Sciatic nerve (tissue), 2 donors: ENCODE data around the gene CIC. TPM values are rescaled to one million over a fixed set of nuclear protein-coding genes. Genes with fewer than 3 reads are reported as not detected.
A peak's percentile ranks its signal among the peaks of the same experiment; 100 is the strongest.
"Not testable (repeated sequence)": the region's sequence is repeated elsewhere in the genome, so short reads cannot be mapped to it uniquely, and the experiment has no call there.

Source experiments
- ATAC-seq: fragments of 200-7000 bp; cut with Tn5 transposase; one replicate; pipeline ENCODE4 v1.9.1; 2020; ENCODE audit warnings: mild to moderate bottlenecking, moderate library complexity
- DNase-seq: peaks from one replicate; pipeline ENCODE4 v3.0.0-alpha.2; 2020; ENCODE audit warnings: low spot score
- intact Hi-C: fragments of 100-400 bp; cut with DNase I; formaldehyde crosslinking; loops from one replicate; pipeline ENCODE4 v1.14.2; 2022
- total RNA-seq: library from RNA; stranded (reverse); fragmentation: NEBNext Ultra II Directional; extraction: Animal tissue kit (Norgen Biotek cat#: 25700); gene quantifications from one replicate; pipeline ENCODE4 v1.2.1, GENCODE V29; 2021
- donor health status: DM: no; HTN: no; CAD: no.
- donor health status: DM: no; HTN: no; CAD: no.

Gene CIC
- total RNA-seq, 1 donor from 2014 or later, result 92.1 TPM

DNA sequence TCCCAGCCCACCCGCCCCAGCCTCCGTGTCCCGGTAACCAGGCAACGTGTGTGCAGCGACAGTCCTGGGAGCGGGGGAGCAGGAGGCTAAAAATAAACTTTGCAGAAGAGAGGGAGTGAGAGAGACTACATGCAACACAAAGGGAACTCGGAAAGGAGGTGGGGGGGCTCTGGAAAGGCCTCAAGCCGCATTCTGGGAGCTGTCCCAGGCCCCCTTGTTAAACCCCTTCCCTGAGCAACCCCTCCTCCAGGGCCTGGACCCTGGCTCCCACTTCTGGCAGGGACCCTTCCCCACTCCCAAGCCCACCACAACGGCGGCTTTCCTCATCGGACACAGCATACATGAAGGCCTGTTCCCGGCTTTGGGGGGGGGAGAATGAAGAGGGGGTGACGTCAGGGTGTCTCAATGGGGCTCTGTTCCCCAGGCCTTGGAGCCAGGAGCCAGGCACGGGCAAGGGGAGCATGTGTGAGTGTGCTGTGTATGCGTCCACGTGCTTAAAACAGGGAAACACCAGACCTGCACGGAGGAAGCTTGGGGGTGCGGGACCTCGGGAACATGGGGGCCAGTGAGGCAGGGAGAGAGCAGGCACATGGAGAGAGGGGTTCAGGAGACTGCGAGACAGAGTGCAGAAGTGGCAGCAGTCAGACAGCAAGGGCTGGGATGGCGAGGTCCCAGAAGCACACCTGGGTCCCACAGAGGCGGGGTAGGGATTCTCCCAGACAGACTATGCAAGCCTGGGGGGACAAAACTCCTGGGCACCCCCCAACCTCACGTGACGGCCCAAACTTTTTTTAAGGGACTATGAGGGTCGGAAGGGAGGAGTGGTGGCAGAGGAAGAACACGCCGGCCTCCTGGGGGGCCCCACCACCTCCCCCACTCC, 16.4 kb upstream of the CIC start:
- ATAC-seq (peak; percentile 27), DNase-seq (peak; percentile 81)
- intact Hi-C loops, result no loop called here

DNA sequence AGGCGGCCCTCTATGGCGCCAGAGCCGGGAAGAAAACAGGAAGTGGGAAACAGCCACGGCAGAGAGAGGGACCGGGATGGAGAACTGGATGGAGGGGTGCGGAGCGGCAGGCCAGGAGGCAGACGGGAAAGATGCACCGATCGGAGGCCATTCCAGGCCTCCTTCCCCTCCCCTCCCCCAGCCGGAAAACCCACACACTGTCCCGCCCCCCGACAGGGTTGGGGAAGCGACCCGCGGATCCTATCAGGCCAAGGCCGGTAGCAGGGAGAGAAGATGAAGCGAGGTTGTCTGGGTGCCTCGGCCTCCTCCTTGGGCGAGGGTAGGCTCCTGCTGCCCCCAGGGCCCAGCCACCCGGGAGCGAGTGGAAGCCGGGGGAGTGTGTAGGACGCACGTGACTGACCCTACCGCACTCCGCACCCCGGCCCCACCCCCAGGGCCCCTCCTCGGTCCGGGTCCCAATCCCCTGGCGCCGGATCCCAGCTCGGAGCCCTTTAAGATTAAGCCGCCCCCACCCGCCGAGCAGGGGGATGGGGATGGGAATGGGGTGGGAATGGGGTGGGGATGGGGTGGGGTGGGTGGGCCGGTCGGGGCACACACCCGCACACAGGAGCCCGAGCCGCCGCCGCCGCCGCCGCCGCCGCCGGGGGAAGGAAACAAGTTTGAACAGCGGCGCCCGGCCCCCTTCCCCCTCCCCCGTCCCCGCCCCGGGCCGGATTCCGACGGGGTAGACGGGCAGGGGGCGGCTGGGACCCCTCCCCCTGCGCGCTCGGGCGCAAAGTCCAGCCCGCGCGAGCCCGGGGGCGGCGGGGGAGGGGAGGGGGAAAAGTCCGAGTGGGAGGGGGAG, 15.6 kb upstream of the CIC start:
- DNase-seq (peak; percentile 86), ATAC-seq (peak; percentile 21)
- intact Hi-C loops, result no loop called here

DNA sequence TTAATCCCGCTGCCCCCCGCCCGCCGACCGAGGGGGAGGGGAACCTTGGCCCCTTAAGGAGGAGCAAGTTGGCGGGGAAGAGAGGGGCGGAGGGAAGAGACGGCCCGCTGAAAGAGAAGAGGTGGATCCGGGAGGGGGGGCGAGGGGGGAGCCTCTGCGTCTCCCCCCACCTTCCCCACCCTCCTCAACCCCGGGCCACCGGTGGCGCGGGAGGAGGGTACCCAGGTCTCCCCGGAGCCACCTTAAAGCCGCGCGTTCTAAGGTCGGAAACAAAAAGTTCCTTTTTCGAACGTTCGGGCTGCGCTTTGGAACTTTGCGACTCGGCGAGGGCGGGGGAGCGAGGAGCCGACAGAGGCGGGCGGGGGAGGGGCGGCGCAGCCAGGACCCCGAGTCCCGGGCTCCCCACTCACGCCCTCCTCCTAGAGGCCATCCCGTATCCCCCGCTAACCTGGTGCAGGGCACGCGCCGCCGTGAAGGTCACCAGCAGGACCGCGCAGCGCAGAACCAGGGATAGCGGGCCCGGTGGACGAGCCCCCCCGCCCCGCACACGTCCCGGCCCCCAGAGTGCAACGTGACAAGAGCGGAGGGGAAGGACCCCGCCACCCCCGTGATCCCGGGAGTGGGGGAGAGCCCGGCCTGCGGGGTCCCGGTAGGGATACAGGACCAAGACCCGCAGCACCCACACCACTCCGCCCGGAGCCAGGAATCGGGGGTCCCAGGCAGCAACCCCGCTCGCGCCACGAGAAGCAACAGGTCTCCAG, 14.8 kb upstream of the CIC start:
- intact Hi-C loops, result no loop called here
- DNase-seq (peak; percentile 88), ATAC-seq (peak; percentile 34)

DNA sequence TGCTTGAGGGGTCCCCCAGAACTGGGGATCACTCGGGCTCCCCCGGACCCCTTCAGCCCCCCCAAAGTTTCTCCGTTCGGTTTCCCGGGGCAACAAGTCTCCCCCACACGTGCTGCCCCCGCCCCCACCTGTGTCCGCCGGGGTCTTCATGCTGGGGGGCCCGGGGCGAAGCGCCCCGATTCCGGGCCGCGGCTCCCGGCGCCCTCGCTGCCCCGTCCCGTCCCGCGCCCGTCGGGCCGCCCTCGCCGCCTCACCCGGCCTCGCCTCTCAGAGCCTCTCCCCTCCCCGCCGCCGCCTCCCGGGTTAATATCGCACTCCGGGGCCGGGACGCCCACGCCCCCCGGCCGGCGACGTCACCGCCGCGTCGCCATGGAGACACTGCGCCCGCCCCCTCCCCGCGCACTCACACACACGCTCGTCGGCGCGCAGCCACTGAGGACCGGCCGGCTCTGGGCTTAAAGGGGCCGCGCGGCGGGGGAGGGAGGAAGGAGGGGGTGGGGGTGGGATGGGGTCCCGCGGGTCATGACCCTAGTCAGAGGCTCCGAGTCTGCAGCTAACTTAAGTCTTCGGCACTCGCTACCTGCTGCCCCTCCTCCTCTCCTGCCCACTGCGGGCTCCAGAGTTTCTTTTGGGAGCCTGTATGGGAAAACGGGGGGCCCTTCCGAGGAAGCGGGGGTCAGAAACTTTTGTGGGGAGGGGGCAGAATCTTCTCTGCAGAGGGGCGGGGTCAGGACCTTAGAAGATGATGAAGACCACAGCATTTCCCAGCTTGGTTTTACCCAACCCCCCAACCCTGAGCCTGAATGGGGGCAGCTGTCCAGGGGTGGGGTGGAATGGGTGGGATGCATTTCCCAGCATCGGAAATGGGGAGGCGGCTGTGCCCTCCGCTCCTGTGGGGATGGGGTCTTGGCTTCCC, 13.9 kb upstream of the CIC start, which contains the start of gene ERF:
Gene ERF, minus strand, starts transcription at position 279 of the 916 bp plus-strand sequence. Its CDS starts 129 bp downstream, at position 150.
- ATAC-seq, result peak; percentile 86
- intact Hi-C loops, result no loop called here
- peak; percentile 97 for DNase-seq

DNA sequence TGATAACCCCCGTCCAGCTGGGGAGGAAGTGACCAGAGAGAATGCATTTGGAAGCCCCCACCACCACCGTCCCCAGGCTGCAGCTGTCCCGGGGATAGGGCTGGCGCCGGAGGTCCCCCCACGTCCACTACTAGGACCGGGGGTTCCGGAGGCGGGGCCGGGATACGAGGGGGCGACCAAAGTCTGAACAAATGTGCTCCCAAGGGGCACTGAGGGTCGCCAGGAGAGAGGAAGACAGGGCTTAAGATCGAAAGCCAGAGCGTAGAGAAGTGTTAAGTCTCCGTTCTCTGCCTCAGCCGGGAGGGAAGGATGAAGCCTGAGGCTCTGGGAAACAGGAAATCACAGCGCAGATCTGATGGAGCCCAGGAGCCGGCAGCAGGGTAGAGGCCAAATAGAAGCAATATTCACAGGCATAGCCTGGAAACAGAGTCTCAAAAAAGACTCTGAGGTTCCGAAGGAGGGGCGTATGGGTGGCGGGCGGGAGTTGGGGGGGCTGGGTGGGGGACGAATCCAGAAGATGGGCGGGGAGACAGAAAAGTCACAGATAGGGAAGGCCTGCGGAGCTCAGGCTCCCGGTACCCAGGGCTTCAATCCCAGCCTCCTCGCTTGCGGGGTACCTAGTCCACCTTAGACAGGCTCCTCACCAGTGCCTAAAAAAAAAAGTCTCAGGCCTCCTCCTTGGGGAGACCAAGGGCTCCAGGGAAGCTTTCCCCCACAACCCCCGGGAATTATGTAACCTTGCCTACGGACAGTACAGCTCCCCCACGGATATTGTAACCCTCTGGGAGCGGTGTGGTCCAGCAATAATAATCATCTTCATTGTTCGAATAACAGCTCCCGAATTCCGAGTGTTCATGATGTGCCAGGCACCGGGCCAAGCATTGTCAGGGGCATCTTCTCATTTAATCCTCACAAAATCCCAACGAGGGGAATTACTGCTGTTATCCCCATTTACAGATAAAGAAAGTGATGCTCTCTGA, 13.0 kb upstream of the CIC start:
- ATAC-seq, result peak; percentile 24

DNA sequence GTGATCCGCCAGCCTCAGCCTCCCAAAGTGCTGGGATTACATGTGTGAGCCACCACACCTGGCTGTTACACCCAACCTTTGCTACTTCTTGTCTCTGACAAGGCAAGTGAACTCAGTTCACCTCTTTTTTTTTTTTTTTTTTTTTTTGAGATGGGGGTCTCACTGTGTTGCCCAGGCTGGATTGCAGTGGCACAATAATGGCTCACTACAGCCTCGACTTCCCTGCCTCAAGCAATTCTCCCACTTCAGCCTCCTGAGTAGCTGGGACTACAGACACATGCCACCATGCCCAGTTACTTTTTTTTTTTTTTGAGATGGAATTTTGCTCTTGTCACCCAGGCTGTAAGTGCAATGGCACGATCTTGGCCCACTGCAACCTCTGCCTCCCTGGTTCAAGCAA, 11.2 kb upstream of the CIC start:
- ATAC-seq, DNase-seq, intact Hi-C loops: not testable (repeated sequence)

More for the DNA sequence above, 13.0 kb upstream of the CIC start:
- peak; percentile 82 for DNase-seq
- intact Hi-C loops, result no loop called here

DNA sequence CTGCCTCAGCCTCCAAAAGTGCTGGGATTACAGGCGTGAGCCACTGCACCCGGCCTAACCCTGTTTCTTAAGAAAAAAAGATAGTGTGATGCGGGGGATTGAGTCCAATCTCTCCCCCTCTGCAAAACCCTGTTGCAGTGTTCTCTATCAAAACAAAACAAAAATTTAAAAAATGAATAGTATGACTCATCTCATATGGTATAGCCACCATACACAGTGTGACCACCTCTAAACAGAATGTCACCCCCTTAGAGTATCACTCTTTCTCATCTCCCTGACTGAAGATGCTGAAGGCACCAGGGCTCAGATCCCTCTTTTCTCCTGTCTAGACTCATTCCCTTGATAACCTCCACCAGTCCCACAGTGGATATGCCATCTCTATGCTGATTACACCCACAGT, 7.3 kb upstream of the CIC start:
- ATAC-seq (no peak), DNase-seq (no peak)
- intact Hi-C loops, result no loop called here

DNA sequence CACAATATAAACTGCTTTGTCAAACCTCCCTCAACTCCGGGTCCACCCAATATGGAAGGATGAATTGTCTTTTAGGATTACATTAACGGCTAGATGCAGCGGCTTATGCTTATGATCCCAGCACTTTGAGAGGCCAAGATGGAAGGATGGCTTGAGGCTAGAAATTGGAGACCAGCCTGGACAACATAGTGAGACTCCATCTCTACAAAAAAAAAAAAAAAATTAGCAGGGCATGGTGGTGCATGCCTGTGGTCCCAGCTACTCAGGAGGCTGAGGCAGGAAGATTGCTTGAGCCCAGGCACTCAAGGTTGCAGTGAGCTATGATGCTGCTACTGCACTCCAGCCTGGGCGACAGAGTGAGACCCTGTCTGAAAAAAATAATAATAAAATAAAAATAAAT, 2.9 kb upstream of the CIC start:
- intact Hi-C loops, ATAC-seq, DNase-seq: not testable (repeated sequence)

DNA sequence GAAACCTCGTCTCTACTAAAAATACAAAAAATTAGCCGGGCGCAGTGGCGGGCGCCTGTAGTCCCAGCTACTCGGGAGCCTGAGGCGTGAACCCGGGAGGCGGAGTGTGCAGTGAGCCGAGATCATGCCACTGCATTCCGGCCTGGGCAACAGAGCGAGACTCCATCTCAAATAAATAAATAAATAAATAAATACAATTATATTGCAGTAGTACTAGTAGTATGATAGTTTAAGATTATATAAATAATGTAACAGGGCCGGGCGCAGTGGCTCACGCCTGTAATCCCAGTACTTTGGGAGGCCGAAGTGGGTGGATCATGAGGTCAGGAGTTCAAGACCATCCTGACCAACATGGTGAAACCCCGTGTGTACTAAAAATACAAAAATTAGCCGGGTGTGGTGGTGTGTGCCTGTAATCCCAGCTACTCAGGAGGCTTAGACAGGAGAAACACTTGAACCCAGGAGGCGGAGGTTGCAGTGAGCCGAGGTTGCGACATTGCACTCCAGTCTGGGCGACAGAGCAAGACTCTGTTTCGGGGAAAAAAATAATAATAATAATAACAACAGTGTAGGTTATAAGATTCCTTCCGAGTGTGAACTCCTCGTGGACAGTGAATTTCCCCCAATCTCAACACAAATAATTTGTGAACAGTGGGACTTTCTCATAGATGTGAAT, 2.0 kb upstream of the CIC start:
- ATAC-seq, DNase-seq, intact Hi-C loops: not testable (repeated sequence)

DNA sequence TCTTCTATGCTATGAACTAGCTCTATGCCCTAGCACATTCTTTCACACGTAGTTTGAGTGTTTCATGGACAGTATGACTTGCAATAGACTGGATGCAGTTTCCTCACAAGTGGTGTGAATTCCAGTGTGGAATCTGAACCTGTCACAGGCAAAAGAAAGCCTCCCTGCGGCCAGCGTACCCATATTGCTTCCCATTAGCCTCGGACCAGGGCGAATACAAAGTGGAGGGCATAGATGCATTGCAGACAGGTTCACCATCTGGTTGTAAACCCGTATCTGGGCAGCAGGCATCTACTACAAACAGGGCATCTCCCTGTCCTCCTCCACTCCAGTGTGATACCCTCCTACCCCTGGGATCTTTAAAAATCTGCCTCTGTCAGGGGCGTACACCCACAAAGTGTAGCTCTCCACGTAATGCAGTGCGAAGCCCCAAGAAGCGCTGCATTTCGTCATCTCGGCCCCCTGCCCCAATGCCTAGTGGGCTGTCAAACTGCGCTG, 1.4 kb upstream of the CIC start:
- DNase-seq (no peak), ATAC-seq (no peak)
- intact Hi-C loops, result no loop called here

DNA sequence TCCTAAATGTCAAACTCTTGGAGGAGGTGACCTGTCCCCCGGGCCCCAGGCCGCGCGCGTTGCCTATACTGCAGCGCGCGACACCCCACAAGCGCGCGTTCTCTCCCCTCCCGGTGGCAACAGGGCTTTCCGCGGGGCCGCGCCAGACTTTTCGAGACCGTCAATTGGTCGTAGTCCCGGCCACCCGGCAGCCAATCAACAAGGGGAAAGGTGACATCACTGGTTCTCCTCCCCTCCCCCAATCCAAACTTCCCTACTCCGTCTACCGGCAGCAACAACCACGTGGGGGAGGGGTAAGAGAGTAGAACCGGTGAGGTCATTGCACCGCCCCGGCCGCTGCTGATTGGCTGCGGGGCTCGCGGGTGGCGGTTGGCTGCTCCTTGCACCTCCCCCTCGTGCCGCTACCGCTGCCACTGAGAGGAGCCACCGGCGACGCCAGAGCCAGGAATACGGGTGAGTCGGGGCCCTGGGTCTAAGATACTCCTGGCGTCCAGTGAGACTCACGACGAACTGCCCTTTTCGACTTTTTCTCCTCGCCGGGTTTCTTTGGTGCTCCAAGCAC, 829 bp upstream of the CIC start:
- ATAC-seq, result peak; percentile 92
- DNase-seq, result peak; percentile 99
- intact Hi-C loops, result no loop called here

DNA sequence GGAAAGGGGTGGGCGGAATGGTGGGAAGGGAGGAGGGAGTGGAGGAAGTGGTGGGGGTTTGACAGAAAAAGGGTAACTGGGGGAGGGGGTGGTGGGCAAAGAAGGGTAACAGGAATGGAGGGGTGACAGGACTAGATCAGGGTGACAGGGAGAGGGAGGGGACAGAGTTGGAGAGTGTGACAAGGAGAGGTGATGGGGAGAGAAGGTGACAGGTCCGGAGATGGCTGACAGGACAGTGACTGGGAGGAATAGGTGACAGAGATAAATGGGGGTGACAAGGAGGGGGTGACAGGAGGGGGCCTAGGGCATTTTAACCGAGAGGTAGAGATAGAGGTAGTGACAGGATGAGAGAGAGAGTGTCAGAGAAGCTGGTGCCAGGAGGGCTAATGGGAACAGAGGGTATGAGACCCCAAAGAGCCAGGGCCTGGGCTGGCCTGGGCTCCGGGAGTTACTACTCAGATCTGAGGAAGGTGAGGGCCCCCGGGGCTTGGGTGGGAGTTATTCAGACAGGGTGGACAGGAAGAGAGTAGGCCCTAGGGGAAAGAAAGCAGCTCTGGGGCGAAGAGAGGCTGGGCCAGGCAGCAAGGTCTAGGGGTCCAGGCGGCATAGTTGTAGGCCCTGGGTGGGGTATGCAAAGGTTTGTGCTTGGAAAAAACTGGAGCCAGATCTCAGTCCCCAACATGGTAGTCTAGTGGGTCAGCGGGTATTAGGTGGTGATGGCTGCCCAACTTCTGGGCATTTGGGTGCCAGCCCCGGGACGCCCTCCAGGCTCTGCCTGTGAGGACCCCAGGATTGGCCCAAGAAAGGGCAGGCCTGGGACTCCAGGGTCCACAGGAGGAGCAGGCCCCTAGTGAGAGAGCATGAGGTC, 660 bp downstream of the CIC start:
- intact Hi-C loops, result no loop called here
- no peak for ATAC-seq
- DNase-seq, result peak; percentile 71

DNA sequence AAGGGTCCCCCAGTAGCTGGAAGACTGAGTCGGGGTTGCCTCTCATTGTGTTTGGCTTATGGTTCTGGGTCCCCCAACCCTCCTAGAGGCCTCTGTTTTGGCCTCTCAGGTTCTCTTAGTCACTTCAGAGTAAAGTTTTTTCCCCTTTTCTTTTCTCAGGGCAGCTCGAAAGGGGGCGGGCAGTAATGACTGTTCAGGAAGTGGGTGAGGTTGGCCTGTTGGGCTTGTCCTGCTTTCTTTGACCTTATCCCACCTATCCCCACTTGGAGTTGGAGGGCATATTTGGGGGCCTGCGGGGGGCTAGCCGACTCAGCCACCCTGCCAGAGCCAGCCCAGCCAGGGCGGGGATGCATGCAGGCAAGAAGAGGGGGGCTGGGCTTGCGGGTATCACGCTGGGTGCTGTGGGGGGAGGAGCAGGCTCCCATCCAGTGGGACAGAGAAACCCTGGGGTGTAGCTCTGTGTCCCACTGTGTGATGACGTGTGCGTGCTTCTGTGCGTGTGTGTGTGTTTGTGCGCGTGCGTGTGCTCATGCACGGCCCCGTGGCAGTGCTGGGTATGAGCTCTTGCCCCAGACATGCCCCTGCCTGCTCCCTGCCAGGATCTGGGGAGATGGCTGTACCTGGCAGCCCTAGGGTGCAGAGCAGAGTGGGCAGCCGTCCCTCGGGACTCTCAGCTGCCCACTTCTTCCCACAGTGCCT, 1.4 kb downstream of the CIC start:
- intact Hi-C loops, result no loop called here
- DNase-seq, result peak; percentile 78
- no peak for ATAC-seq

DNA sequence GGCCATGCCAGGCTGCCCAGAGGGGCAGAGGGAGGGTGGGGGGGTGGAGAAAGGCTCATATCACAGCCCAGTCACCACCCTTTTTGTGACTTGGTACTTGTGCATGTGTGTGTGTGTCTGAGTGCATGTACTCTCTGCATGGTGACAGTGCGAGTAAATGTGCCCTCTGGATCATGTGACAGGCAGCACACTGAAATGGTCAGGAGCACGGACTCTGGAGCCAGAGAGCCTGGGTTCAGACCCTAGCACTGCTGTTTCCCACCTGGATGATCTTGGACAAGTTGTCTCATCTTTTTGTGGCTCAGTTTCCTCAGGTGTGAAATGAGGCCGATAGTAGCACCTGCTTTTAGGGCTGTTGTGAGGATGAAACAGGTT, 2.0 kb downstream of the CIC start:
- DNase-seq, result no peak
- ATAC-seq, result no peak
- intact Hi-C loops, result no loop called here
